ENCODE data around the gene ICAM1. TPM values are rescaled to one million over a fixed set of nuclear protein-coding genes. Genes with fewer than 3 reads are reported as not detected.

The ICAM1 gene
- total RNA-seq, result 10 to 100 TPM; 27.9 to 30.9 TPM

GRCh38 chr19:10270616-10271394 lies at the start of gene ICAM1:
Gene ICAM1, plus strand, starts transcription at chr19:10271120. Its CDS starts 40 bp downstream, at chr19:10271160.
- Mint-ChIP-seq H3K27ac (peak within 1 kb of the TSS; percentile 91), H3K9me3 (ENCODE audit: low read depth) (no peaks in the 10 kb centered on the region), H3K4me3 (peak within 1 kb of the TSS; percentile 80), H3K27me3 (no peaks in the 10 kb centered on the region), H3K4me1 (peaks cover 37% of the 10 kb centered on the region), H3K36me3 (ENCODE audit: low read depth) (peaks cover 22% of the 10 kb centered on the region)
- ATAC-seq (peak; percentile 59), DNase-seq (peak; percentile 89)
- POLR2A ChIA-PET, result interaction anchor here (0.6 to 3.5 kb wide), 15 partner anchors 10 to 1913 kb away, joined by 3 to 53 read pairs (median 4); partner anchors contain the start of genes CDC37, DNMT1, ICAM4 and ICAM5
- CTCF ChIA-PET, result interaction anchor here (0.6 to 9.2 kb wide), 25 partner anchors 9 to 429 kb away, joined by 3 to 165 read pairs (median 5); partner anchors contain the start of genes ICAM4, ICAM5, RAVER1 and TYK2
- intact Hi-C loops (cut with DNase I, micrococcal nuclease), result loop anchor here (1.0 to 2.0 kb wide), 6 partner anchors 18 to 132 kb away; partner anchors contain the start of genes ICAM5 (in 2 of the 2), TYK2 (in 2 of the 2), CDC37 (in 1 of the 2) and ICAM3 (in 1 of the 2)

GRCh38 chr19:10222201-10222890 lies 48.6 kb upstream of the ICAM1 start:
- H3K27ac Mint-ChIP-seq, result no peak overlapping the region
- POLR2A ChIA-PET, result interaction anchor here (0.6 kb wide), 1 partner anchor 43 kb away, joined by 5 read pairs; no protein-coding TSS in a partner anchor
- H3K27me3 Mint-ChIP-seq, result no peaks in the 10 kb centered on the region

GRCh38 chr19:10223488-10224213 lies 47.3 kb upstream of the ICAM1 start:
- Mint-ChIP-seq H3K27ac (no peak overlapping the region), H3K4me3 (no peak overlapping the region), H3K4me1 (peaks cover 2% of the 10 kb centered on the region), H3K9me3 (ENCODE audit: low read depth) (no peaks in the 10 kb centered on the region), H3K36me3 (ENCODE audit: low read depth) (peaks cover 9% of the 10 kb centered on the region), H3K27me3 (no peaks in the 10 kb centered on the region)
- ATAC-seq (no peak), DNase-seq (no peak)
- ChIA-PET POLR2A (interaction anchor here (0.6 kb wide), 1 partner anchor 27 kb away, joined by 10 read pairs; no protein-coding TSS in a partner anchor), CTCF (interaction anchor here (1.0 kb wide), 1 partner anchor 22 kb away, joined by 4 read pairs; no protein-coding TSS in a partner anchor)
- intact Hi-C loops (cut with DNase I, micrococcal nuclease), result no loop called here

More at GRCh38 chr19:10222201-10222890, 48.6 kb upstream of the ICAM1 start:
- Mint-ChIP-seq H3K9me3 (ENCODE audit: low read depth) (no peaks in the 10 kb centered on the region), H3K36me3 (ENCODE audit: low read depth) (peaks cover 9% of the 10 kb centered on the region), H3K4me1 (peaks cover 2% of the 10 kb centered on the region), H3K4me3 (no peak overlapping the region)
- ATAC-seq (no peak), DNase-seq (no peak)
- intact Hi-C loops (cut with DNase I, micrococcal nuclease), result no loop called here
- CTCF ChIA-PET, result interaction anchor here (0.6 kb wide), 1 partner anchor 93 kb away, joined by 3 read pairs; no protein-coding TSS in a partner anchor

- Mint-ChIP-seq H3K36me3 (ENCODE audit: low read depth) (peaks cover 9% of the 10 kb centered on the region), H3K27ac (no peak overlapping the region), H3K27me3 (no peaks in the 10 kb centered on the region), H3K4me3 (no peak overlapping the region), H3K9me3 (ENCODE audit: low read depth) (no peaks in the 10 kb centered on the region), H3K4me1 (peaks cover 4% of the 10 kb centered on the region)
- no peak for ATAC-seq
- CTCF ChIA-PET, result no interaction called here
- intact Hi-C loops (cut with DNase I, micrococcal nuclease), result no loop called here
- DNase-seq, result no peak
- POLR2A ChIA-PET, result no interaction called here
These were observed 46.6 kb upstream of the ICAM1 start for GRCh38 chr19:10224337-10224736.

- Mint-ChIP-seq H3K36me3 (ENCODE audit: low read depth) (peaks cover 9% of the 10 kb centered on the region), H3K27me3 (no peaks in the 10 kb centered on the region), H3K27ac (no peak overlapping the region), H3K9me3 (ENCODE audit: low read depth) (no peaks in the 10 kb centered on the region), H3K4me3 (no peak overlapping the region), H3K4me1 (peaks cover 12% of the 10 kb centered on the region)
- CTCF ChIA-PET, result interaction anchor here (0.7 to 2.6 kb wide), 7 partner anchors 12 to 71 kb away, joined by 3 to 14 read pairs (median 4); no protein-coding TSS in a partner anchor
- no peak for DNase-seq
- POLR2A ChIA-PET, result no interaction called here
- intact Hi-C loops (cut with DNase I, micrococcal nuclease), result no loop called here
- no peak for ATAC-seq
These were observed 44.9 kb upstream of the ICAM1 start for GRCh38 chr19:10226021-10226375.

GRCh38 chr19:10226376-10227025 lies 44.4 kb upstream of the ICAM1 start:
- Mint-ChIP-seq H3K36me3 (ENCODE audit: low read depth) (peaks cover 9% of the 10 kb centered on the region), H3K9me3 (ENCODE audit: low read depth) (no peaks in the 10 kb centered on the region), H3K27me3 (no peaks in the 10 kb centered on the region), H3K4me1 (peaks cover 13% of the 10 kb centered on the region), H3K4me3 (no peak overlapping the region), H3K27ac (no peak overlapping the region)
- ChIA-PET CTCF (interaction anchor here (0.8 to 2.6 kb wide), 4 partner anchors 12 to 24 kb away, joined by 3 to 14 read pairs (median 5); no protein-coding TSS in a partner anchor), POLR2A (interaction anchor here (0.6 kb wide), 1 partner anchor 13 kb away, joined by 4 read pairs; no protein-coding TSS in a partner anchor)
- no peak for DNase-seq
- intact Hi-C loops (cut with DNase I, micrococcal nuclease), result no loop called here
- no peak for ATAC-seq

- DNase-seq (peak; percentile 24), ATAC-seq (no peak)
- Mint-ChIP-seq H3K27ac (no peak overlapping the region), H3K9me3 (ENCODE audit: low read depth) (no peaks in the 10 kb centered on the region), H3K4me3 (no peak overlapping the region), H3K27me3 (no peaks in the 10 kb centered on the region), H3K4me1 (peaks cover 16% of the 10 kb centered on the region), H3K36me3 (ENCODE audit: low read depth) (peaks cover 6% of the 10 kb centered on the region)
- ChIA-PET POLR2A (no interaction called here), CTCF (interaction anchor here (0.6 to 2.6 kb wide), 5 partner anchors 13 to 167 kb away, joined by 3 to 18 read pairs (median 6); no protein-coding TSS in a partner anchor)
- intact Hi-C loops (cut with DNase I, micrococcal nuclease), result no loop called here
These were observed 43.6 kb upstream of the ICAM1 start for GRCh38 chr19:10227026-10227971.

GRCh38 chr19:10228393-10228792 lies 42.5 kb upstream of the ICAM1 start:
- Mint-ChIP-seq H3K4me1 (peaks cover 16% of the 10 kb centered on the region), H3K27me3 (no peaks in the 10 kb centered on the region), H3K27ac (no peak overlapping the region), H3K9me3 (ENCODE audit: low read depth) (no peaks in the 10 kb centered on the region), H3K36me3 (ENCODE audit: low read depth) (peaks cover 3% of the 10 kb centered on the region), H3K4me3 (no peak overlapping the region)
- POLR2A ChIA-PET, result interaction anchor here (0.6 kb wide), 1 partner anchor 42 kb away, joined by 3 read pairs; the partner anchor contains the start of gene ICAM1
- intact Hi-C loops (cut with DNase I, micrococcal nuclease), result no loop called here
- ATAC-seq (no peak), DNase-seq (no peak)
- CTCF ChIA-PET, result interaction anchor here (0.9 to 1.6 kb wide), 7 partner anchors 10 to 160 kb away, joined by 3 to 18 read pairs (median 3); no protein-coding TSS in a partner anchor

GRCh38 chr19:10228920-10229319 lies 42.0 kb upstream of the ICAM1 start:
- Mint-ChIP-seq H3K36me3 (ENCODE audit: low read depth) (peaks cover 2% of the 10 kb centered on the region), H3K9me3 (ENCODE audit: low read depth) (no peaks in the 10 kb centered on the region), H3K27me3 (no peaks in the 10 kb centered on the region), H3K4me1 (peaks cover 16% of the 10 kb centered on the region), H3K4me3 (peak overlapping the region; percentile 81), H3K27ac (no peak overlapping the region)
- intact Hi-C loops (cut with DNase I, micrococcal nuclease), result no loop called here
- ChIA-PET CTCF (interaction anchor here (0.6 to 1.6 kb wide), 7 partner anchors 9 to 160 kb away, joined by 3 to 18 read pairs (median 3); no protein-coding TSS in a partner anchor), POLR2A (interaction anchor here (0.6 kb wide), 1 partner anchor 42 kb away, joined by 3 read pairs; the partner anchor contains the start of gene ICAM1)
- DNase-seq, result peak; percentile 60
- no peak for ATAC-seq
